Stimulated activated effector memory CD8-positive, alpha-beta T cell treated with anti-CD3 and anti-CD28 coated beads, Interleukin-12 subunit alpha, Interleukin-12 subunit beta, amount 100 ng/mL, for 72 hours (primary cell): ENCODE data around the gene CACNA2D4.

Experiments used
- ATAC-seq: fragments of 150-1000 bp; cut with Tn5 transposase; 2 replicates; pipeline ENCODE4 v1.10.0; 2021
- DNase-seq, 2 donors: peaks; one replicate each; pipeline ENCODE4 v3.0.0; 2021 to 2022; ENCODE audit warnings: low spot score in 2 of 2
- H3K27ac Mint-ChIP-seq: one replicate; pipeline ENCODE4 v1.8.0; 2022; ENCODE audit warnings: mild to moderate bottlenecking, mixed read lengths
- H3K36me3 Mint-ChIP-seq: one replicate; pipeline ENCODE4 v1.8.0; 2022; ENCODE audit warnings: mild to moderate bottlenecking, mixed read lengths
- H3K4me1 Mint-ChIP-seq: one replicate; pipeline ENCODE4 v1.8.0; 2022; ENCODE audit warnings: mixed read lengths
- H3K4me3 Mint-ChIP-seq: one replicate; pipeline ENCODE4 v1.8.0; 2022; ENCODE audit warnings: mild to moderate bottlenecking, mixed read lengths
- H3K9me3 Mint-ChIP-seq: one replicate; pipeline ENCODE4 v1.8.0; 2022; ENCODE audit warnings: mixed read lengths

CACNA2D4 gene

GRCh38 chr12:1914114-1914911, 4.1 kb downstream of the CACNA2D4 start:
- Mint-ChIP-seq H3K27ac (peak overlapping the region; percentile 85), H3K4me3 (no peak overlapping the region), H3K4me1 (peaks cover 23% of the 10 kb centered on the region), H3K9me3 (no peaks in the 10 kb centered on the region), H3K36me3 (no peaks in the 10 kb centered on the region)
- ATAC-seq = no peak
- DNase-seq = peak in 1 of 2 donors; percentile 42

DNA sequence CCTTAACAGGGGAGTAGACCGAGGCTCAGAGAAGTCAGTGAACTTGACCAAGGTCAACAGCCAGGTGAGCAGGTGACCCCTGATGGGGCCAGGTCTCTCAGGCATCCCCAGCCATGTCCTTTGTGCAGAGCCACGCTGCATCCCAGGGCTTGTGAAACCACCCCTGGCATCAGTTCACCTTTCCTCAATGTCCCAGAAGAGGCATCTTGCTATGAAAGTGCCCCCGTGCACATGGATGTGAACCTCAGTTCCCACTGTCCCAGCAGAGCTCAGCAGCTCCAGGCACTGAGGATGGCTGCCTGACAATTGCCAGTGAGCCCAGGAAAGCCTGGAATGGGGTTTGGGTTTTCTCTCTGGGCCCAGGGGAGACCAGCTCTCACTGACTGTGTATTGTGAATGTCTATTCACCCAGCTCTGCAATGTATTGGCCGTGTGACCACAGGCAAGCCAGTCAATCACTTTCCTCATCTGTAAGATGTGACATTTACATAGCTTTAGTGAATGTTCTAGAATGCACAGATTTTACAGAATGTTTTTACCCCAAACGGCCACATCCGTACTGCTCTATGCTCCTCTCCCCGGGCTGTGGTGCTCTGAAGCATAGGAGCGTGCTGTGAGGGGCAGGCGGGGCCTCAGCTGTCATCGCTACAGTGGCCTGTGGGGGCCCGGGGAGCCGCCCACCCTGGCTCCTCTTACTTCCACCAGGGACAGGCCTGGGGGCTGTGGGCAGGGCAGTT, 4.9 kb downstream of the CACNA2D4 start:
- H3K4me3 Mint-ChIP-seq = no peak overlapping the region
- no peak for ATAC-seq
- H3K27ac Mint-ChIP-seq = no peak overlapping the region
- no peaks in the 10 kb centered on the region for H3K9me3 Mint-ChIP-seq
- H3K36me3 Mint-ChIP-seq = no peaks in the 10 kb centered on the region
- H3K4me1 Mint-ChIP-seq = peaks cover 23% of the 10 kb centered on the region
- DNase-seq = peak in 1 of 2 donors; percentile 32

GRCh38 chr12:1912580-1913376, 5.7 kb downstream of the CACNA2D4 start:
- Mint-ChIP-seq H3K36me3 (no peaks in the 10 kb centered on the region), H3K9me3 (no peaks in the 10 kb centered on the region), H3K4me3 (no peak overlapping the region), H3K4me1 (peaks cover 26% of the 10 kb centered on the region), H3K27ac (no peak overlapping the region)
- DNase-seq (peak in 1 of 2 donors; percentile 26), ATAC-seq (no peak)

GRCh38 chr12:1911598-1912575, 6.6 kb downstream of the CACNA2D4 start:
- H3K4me3 Mint-ChIP-seq = no peak overlapping the region
- DNase-seq = peak in 1 of 2 donors; percentile 43
- ATAC-seq = no peak
- no peaks in the 10 kb centered on the region for H3K9me3 Mint-ChIP-seq
- no peaks in the 10 kb centered on the region for H3K36me3 Mint-ChIP-seq
- H3K27ac Mint-ChIP-seq = no peak overlapping the region
- peaks cover 31% of the 10 kb centered on the region for H3K4me1 Mint-ChIP-seq

DNA sequence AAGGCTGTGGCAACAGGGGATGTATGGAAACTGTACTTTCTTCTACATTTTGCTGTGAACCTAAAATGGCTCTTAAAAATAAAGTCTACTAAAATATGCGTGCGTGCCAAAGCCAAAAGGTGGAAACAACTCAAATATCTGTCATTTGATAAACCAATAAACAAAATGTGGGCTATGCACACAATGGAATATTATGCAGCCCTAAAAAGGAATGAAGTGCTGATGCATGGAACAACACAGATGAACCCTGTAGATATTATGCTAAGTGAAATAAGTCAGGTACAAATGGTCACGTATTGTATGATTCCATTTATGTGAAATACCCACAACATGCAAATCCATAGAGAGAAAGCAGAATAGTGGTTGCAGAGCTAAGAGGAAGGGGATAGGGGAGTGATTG, 8.0 kb downstream of the CACNA2D4 start:
- Mint-ChIP-seq H3K4me3 (no peak overlapping the region), H3K27ac (no peak overlapping the region), H3K36me3 (no peaks in the 10 kb centered on the region), H3K4me1 (peaks cover 17% of the 10 kb centered on the region), H3K9me3 (peaks cover 8% of the 10 kb centered on the region)
- ATAC-seq = no peak
- no peak for DNase-seq

GRCh38 chr12:1908758-1909157, 9.7 kb downstream of the CACNA2D4 start:
- ATAC-seq (no peak), DNase-seq (peak in 1 of 2 donors; percentile 23)
- H3K4me3 Mint-ChIP-seq = no peak overlapping the region
- no peak overlapping the region for H3K27ac Mint-ChIP-seq
- peaks cover 8% of the 10 kb centered on the region for H3K4me1 Mint-ChIP-seq
- peaks cover 18% of the 10 kb centered on the region for H3K9me3 Mint-ChIP-seq
- no peaks in the 10 kb centered on the region for H3K36me3 Mint-ChIP-seq

DNA sequence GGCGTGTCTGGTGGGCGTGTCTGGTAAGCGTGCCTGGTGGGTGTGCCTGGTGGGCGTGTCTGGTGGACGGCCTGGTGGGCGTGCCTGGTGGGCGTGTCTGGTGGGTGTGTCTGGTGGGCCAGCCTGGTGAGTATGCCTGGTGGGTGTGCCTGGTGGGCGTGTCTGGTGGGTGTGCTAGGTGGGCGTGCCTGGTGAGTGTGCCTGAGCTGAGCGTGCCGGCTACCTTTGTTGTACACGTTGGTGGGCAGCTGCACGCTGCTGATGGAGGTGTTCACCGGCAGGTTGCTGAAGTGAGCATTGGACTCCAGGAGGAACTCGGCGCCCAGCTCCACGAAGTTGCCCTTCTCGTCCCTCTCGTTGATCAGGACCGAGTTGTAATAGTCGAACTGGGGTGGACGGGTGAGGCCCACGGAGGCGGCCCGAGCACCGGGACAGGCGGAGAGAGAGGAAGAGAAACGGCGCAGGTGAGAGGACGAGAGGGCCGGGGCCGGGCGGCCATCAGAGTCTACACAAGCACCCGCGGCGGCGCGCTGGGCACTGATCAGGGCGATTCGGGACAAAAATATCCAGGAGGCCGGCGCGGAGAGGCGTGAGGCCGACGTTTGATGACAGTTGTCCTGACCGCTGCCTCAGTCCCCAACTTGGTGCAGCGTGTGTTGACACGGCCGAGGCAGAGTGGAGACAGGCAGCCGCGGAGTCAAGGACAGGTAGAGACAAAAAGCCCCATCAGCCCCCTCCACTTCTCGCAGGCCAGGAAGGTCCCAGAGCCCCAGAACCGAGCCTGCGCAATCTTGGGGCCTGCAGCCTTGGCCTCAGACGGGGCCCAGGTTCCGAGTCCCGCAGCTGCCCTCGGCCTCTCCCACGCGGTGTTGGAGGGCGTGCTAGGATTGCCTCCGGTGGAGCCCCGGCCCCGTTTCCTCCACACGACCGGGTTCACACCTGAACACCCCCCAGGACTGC, 10.5 kb downstream of the CACNA2D4 start:
- Mint-ChIP-seq H3K4me1 (peaks cover 8% of the 10 kb centered on the region), H3K4me3 (peak overlapping the region; percentile 59), H3K36me3 (no peaks in the 10 kb centered on the region), H3K27ac (no peak overlapping the region), H3K9me3 (peaks cover 23% of the 10 kb centered on the region)
- ATAC-seq (peak; percentile 16), DNase-seq (peak in 1 of 2 donors; percentile 49)

DNA sequence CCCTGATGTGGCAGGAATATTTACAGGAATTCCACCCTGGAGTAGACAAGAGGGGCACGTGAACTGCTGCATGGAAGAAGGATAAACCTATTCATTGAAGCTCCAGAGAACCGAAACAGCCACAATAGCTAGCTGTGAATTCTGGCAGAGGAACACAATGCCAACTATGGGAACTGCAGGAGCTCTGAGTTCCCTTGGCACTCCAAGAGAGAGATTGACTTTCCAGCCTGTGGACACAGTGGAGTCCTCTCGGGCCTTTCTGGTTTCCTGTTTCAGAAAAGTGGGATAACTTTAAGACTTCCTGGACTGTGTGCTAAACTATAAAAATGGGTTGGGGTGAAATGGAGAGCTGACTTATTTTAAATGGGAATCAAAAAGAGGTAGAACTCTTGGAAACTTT, 11.9 kb downstream of the CACNA2D4 start:
- Mint-ChIP-seq H3K4me1 (peaks cover 8% of the 10 kb centered on the region), H3K36me3 (no peaks in the 10 kb centered on the region), H3K27ac (no peak overlapping the region), H3K4me3 (no peak overlapping the region), H3K9me3 (peaks cover 26% of the 10 kb centered on the region)
- ATAC-seq (no peak), DNase-seq (no peak)

DNA sequence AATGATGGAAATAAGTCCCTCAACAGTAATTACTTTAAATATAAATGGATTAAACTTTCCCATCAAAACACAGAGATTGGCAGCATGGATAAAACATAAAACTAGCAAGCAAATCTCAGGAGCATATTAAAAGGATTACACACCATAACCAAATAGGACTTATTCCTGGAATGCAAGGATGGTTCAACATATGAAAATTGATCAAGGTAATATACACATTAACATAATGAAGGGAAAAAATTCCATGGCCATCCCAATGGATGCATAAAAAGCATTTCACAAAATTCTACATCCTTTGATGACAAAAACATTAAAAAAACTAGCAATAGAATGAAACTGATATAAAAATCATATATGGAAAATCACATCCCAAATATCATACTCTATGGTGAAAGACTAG, 13.6 kb downstream of the CACNA2D4 start:
- Mint-ChIP-seq H3K36me3 (no peaks in the 10 kb centered on the region), H3K4me3 (no peak overlapping the region), H3K9me3 (peaks cover 26% of the 10 kb centered on the region), H3K27ac (no peak overlapping the region), H3K4me1 (peaks cover 8% of the 10 kb centered on the region)
- no peak for DNase-seq
- ATAC-seq = no peak

DNA sequence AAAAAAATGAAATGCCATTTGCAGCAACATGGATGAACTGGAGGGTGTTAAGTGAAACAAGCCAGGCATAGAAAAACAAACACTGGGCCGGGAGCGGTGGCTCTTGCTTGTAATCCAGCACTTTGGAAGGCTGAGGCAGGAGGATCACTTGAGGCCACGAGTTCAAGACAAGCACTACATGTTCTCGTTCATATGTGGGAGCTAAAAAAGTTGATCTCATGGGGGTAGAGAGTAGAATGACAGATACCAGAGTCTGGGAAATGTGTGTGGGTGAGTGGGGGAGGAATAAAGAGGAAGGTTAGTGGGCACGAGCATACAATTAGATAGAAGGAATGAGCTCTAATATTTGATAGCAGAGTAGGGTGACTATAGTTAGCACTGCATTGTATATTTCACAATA, 21.5 kb downstream of the CACNA2D4 start:
- DNase-seq = no peak
- Mint-ChIP-seq H3K27ac (no peak overlapping the region), H3K4me1 (no peaks in the 10 kb centered on the region), H3K36me3 (no peaks in the 10 kb centered on the region), H3K9me3 (peaks cover 9% of the 10 kb centered on the region), H3K4me3 (no peak overlapping the region)
- ATAC-seq = no peak

GRCh38 chr12:1890810-1891209, 27.6 kb downstream of the CACNA2D4 start:
- no peak overlapping the region for H3K4me3 Mint-ChIP-seq
- ATAC-seq (no peak), DNase-seq (no peak)
- H3K27ac Mint-ChIP-seq = no peak overlapping the region
- peaks cover 17% of the 10 kb centered on the region for H3K9me3 Mint-ChIP-seq
- H3K36me3 Mint-ChIP-seq = no peaks in the 10 kb centered on the region
- H3K4me1 Mint-ChIP-seq = no peaks in the 10 kb centered on the region

DNA sequence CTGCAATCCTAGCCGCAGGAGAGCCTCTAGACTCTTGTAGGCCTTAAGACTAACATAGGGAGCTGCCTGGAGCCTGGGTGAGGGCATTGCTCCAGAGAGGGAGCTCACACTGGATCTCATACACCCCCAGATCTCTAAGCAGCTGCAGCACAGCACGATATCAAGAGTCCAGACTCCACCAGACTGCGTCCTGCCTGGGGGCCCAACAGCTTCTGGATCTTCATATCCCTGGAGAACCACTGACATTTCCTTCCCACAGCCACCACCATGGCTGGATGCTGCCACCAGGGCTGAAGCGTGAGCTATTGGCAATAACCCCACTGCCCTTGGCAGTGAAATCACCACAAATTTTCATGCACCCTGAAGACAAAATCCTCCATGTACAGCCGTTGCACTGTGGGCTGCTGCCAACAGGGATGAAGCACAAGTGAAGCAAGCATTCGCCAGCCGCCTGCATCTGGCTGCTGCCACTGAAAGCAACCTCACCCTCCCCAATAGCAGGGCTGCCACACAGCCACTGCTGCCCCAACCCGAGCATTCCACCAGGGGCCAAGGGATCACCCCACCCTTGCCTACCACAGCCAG, 28.2 kb downstream of the CACNA2D4 start:
- H3K27ac Mint-ChIP-seq = no peak overlapping the region
- no peaks in the 10 kb centered on the region for H3K36me3 Mint-ChIP-seq

DNA sequence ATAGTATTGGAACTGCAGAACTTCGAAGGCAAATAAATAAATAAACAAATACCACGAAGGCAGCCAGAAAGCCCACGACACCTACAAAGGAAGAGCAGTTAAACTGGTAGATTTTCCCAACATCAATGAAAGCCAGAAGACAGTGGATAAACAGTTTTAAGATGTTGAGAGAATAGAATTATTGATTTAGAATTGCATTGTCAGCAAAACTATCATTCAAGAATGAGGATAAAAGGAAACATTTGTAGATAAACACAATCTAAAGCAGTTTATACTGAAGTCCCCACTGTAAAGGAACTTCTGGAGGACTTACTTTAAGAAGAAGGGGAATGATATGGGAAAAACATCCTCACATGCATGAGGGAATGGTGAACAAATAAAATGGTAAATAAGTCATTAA, 29.5 kb downstream of the CACNA2D4 start:
- H3K9me3 Mint-ChIP-seq = peaks cover 17% of the 10 kb centered on the region
- no peak overlapping the region for H3K27ac Mint-ChIP-seq
- DNase-seq (no peak), ATAC-seq (no peak)
- H3K36me3 Mint-ChIP-seq = no peaks in the 10 kb centered on the region
- no peaks in the 10 kb centered on the region for H3K4me1 Mint-ChIP-seq
- H3K4me3 Mint-ChIP-seq = no peak overlapping the region

More for the DNA sequence above, 28.2 kb downstream of the CACNA2D4 start:
- DNase-seq = peak in 1 of 2 donors; percentile 32
- peaks cover 17% of the 10 kb centered on the region for H3K9me3 Mint-ChIP-seq
- H3K4me3 Mint-ChIP-seq = no peak overlapping the region
- no peak for ATAC-seq
- no peaks in the 10 kb centered on the region for H3K4me1 Mint-ChIP-seq
